ENCODE results near the gene HOXD12.

HOXD12 gene

DNA sequence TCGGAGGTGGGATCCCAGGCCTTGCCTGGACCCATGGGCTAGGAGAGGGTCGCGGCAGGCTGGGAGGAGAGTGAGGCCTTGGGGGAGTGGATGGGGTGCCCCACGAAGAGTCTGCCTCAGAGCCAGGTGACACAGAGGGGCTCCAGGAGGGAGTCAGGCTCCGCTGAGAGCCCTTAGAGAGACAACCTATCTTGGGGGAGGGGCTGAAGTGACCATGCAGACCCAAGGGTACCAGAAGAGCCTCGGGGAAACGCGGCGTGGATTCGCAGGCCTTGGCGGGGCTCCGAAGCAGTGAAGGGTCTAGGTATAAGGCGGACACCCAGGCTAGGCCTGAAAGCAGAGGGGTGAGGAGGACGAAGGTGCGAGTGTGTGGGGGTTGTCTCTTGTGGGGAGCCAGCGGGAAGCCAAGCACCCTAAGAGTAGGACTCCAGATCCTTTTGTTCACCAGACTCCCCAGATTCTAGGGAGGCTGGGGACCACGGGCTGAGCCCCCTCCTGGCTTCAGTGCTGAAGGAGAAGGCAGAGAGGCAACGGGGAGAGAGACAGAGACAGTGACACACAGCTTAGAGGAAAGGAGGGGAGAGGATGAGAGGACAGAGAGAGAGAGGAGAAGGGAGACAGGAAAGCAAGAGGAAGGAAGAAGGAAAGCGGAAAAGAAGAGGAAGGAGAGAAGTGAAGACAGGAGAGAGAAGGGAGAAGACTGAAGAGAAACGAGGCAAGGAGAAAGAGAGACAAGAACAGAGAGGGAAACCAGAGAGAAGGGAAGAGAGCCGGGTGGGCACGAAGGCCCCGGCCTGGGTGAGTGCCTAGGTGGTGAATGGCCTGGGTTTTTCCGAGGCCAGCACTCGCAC is 6.4 kb downstream of the HOXD12 start:
- DNase-seq (ENCODE audit: low spot score): no peak

- DNase-seq (ENCODE audit: low spot score): no peak
Observed at GRCh38 chr2:176106581-176107539, 7.3 kb downstream of the HOXD12 start, which contains the start of gene HOXD11. Gene HOXD11, plus strand, starts transcription at chr2:176107280. Its CDS starts 76 bp downstream, at chr2:176107356.

GRCh38 chr2:176107731-176108181 is 8.2 kb downstream of the HOXD12 start:
- DNase-seq (ENCODE audit: low spot score): no peak

- DNase-seq (ENCODE audit: low spot score): no peak
Observed at GRCh38 chr2:176109192-176109901, 9.8 kb downstream of the HOXD12 start.

DNA sequence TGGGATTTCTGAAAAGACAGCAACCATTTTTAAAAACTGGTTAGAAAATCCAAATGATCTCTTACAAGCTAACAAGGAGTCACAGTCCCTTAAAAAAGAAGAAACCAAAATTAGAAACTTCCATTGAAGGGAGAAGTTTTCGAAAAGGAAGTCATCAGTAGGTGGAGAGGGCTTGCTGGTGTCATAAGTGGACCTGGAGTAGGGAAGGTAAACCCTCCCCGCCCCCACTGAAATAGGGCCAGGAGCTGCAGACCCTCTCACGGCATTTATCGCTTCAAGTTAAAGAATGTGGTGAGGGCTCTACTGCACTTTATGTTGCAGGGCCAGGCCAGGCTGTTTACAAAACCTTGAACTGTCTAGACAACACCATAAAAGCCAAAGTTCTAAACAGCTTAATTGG is 10.4 kb downstream of the HOXD12 start:
- no peak for DNase-seq (ENCODE audit: low spot score)

- DNase-seq (ENCODE audit: low spot score): no peak
Observed at GRCh38 chr2:176110415-176111308, 11.1 kb downstream of the HOXD12 start.

DNA sequence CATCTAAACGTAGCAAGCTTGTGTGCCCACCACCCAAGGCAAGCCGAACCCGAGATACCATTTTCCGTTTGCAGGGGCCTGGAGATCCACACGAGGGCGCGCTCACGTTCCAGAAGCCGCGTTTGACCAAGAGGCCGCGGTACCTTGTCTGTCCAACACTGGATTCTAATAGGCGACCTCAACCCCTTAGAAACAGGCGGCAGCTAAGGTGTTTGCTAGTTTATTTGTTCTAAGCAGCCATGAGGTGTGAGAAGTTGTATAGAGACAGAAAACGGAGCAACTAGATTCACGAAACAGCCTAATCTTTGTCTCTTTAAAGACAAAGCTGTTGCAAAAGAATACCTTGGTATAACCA is 11.7 kb downstream of the HOXD12 start:
- no peak for DNase-seq (ENCODE audit: low spot score)

- DNase-seq (ENCODE audit: low spot score): no peak
Observed at GRCh38 chr2:176111846-176112374, 12.3 kb downstream of the HOXD12 start.

- no peak for DNase-seq (ENCODE audit: low spot score)
Observed at GRCh38 chr2:176112375-176113302, 13.0 kb downstream of the HOXD12 start.

- DNase-seq (ENCODE audit: low spot score): no peak
Observed at GRCh38 chr2:176114120-176114929, 14.7 kb downstream of the HOXD12 start.

DNA sequence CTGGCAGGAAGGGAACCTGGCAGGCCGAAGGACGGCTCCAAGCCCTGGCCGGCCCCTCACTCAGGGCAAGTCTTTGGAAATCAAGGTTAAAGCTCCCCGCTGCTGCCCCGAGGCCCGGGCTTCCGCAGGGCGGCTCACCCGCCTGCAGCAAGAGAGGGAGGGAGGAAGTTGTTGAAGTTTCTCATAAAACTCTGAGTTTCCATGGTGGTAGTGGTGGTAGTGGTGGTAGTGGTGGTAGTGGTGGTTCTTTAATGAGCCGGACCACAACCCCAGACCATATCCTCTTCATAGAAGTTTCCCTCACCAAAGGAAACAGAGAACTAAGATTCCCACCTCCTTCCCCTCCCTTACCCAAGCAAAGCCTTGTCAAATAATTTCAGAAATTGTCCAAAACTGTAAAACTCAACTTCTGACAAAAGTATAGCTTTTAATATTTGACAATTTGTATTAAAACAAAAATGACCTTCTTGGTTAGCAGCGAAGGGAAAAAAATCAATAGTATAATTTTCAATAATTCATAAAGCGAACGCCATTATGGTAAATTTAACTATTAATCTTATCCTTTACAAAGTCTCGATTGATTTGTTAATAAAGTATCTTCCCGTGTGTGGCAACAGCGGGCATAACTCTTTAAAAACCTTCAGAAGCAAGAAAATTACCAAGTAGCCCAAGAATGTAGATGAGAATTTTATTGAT is 15.5 kb downstream of the HOXD12 start:
- DNase-seq (ENCODE audit: low spot score): no peak

DNA sequence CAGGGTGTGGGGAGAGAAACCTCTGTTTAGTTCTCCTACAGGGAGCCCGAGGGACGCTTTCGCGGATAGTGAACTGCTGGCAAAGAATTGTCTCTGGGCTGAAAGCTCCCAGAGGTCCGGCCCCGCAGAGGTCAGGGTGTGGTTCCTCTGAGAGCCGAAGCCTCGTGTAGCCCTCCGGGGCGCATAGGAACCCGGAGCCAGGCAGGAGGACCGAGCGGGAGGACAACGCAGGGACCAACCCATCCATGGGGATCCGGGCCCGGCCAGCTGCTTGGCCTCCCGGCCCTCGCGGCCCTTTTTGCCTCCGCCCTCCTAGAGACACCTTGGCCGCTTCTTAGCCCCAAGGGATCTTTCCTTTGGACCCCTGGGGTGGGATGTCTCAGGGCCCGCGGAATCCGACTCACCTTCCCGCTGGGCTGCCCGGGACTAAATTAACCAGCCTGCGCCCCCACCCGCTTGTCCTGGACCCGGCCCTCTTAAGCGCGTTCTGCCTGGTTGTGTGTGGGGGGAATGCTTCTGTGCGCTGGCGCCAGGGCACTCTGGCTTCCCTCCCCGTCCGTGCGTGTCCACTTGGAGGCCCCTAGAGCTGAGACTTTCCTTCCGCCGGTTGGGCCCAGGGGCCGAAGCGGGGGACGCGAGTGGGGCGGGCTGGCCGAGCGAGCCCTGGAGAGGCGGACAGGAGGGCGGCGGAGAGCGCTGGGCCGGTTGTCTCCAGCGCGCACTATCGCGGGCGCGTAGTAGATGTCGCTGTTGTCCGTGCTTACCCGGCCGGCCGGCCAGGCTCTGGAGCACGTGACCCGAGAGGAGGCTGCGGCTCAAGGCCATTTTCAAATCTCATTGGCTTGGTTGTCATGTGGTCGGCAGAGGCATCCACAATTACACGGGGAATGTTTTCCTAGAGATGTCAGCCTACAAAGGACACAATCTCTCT is 16.6 kb downstream of the HOXD12 start, which contains the start of gene HOXD10:
Gene HOXD10 (plus strand): TSS at position 896 of the 931 bp plus-strand sequence. CDS start 56 bp downstream, outside the sequence.
- DNase-seq (ENCODE audit: low spot score): no peak

DNA sequence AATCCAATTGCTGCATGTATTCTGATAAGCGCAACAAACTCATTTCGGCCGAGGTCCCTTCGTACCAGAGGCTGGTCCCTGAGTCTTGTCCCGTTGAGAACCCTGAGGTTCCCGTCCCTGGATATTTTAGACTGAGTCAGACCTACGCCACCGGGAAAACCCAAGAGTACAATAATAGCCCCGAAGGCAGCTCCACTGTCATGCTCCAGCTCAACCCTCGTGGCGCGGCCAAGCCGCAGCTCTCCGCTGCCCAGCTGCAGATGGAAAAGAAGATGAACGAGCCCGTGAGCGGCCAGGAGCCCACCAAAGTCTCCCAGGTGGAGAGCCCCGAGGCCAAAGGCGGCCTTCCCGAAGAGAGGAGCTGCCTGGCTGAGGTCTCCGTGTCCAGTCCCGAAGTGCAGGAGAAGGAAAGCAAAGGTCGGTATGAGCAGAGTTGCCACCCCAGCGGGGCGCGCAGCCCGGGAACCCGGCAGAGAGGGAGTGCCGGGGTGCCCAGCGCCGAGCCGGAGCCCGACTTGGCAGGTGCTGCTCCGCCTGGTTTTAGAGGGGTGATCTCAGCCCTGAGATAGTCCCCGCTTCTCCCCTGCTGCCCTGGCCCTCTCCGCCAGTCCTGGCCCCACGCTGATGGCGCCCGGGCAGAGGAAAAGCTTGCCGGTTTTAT is 17.7 kb downstream of the HOXD12 start:
- no peak for DNase-seq (ENCODE audit: low spot score)

- DNase-seq (ENCODE audit: low spot score): no peak
Observed at GRCh38 chr2:176117823-176118371, 18.3 kb downstream of the HOXD12 start.

DNA sequence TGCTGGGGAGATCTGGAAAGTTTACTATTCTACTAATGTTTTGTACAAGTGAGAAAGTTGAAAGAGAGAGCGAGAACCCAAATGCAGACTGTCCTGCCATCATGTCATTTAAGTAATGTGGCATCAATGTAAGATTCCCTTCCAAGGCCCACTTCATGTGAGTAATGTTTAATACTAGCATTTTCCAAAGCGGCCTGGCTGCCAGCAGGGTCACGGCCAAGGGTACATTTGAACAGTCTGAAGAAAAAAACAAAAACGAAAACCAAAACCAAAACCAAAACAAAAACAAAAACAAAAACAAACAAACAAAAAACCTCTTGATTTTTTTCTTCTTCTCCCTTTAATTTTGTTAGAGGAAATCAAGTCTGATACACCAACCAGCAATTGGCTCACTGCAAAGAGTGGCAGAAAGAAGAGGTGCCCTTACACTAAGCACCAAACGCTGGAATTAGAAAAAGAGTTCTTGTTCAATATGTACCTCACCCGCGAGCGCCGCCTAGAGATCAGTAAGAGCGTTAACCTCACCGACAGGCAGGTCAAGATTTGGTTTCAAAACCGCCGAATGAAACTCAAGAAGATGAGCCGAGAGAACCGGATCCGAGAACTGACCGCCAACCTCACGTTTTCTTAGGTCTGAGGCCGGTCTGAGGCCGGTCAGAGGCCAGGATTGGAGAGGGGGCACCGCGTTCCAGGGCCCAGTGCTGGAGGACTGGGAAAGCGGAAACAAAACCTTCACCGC is 19.2 kb downstream of the HOXD12 start:
- no peak for DNase-seq (ENCODE audit: low spot score)

All from putamen (tissue), 1 donor.